GM12891 (cell line): ENCODE results near the gene NEURL4.
"Not testable (repeated sequence)": the region's sequence is repeated elsewhere in the genome, so short reads cannot be mapped to it uniquely, and the experiment has no call there.

Source experiments
- PAX5 ChIP-seq: IDR thresholded peaks from 2 replicates; pipeline ENCODE4 v1.6.1; 2011; ENCODE audit warnings: low read length, moderate library complexity, mild to moderate bottlenecking; ENCODE audit not compliant: insufficient read depth, severe bottlenecking
- POLR2A ChIP-seq: IDR thresholded peaks from 2 replicates; pipeline ENCODE4 v1.6.1; 2011; ENCODE audit warnings: low read depth, low read length, control low read depth
- POLR2AphosphoS5 ChIP-seq: IDR thresholded peaks from 2 replicates; pipeline ENCODE4 v1.6.1; 2011; ENCODE audit warnings: low read depth, low read length, control low read depth

GRCh38 chr17:7368599-7368994 lies 39.5 kb upstream of the NEURL4 start:
- TF ChIP-seq POLR2AphosphoS5, POLR2A, PAX5: not testable (repeated sequence)
